GM10266 (cell line): ENCODE data around the gene LEMD2.

ENCODE experiments used
- DNase-seq: peaks from one replicate; pipeline ENCODE4 v3.0.0; 2012; ENCODE audit errors: extremely low spot score
- CTCF ChIP-seq: IDR thresholded peaks from 2 replicates; pipeline ENCODE4 v1.5.1; 2012; ENCODE audit warnings: mild to moderate bottlenecking, low read depth; ENCODE audit not compliant: control insufficient read depth, insufficient read depth; ENCODE audit errors: missing control alignments

The LEMD2 gene

GRCh38 chr6:33757906-33758305 is 31.0 kb downstream of the LEMD2 start:
- no peak for DNase-seq
- no peak for TF ChIP-seq CTCF

GRCh38 chr6:33757113-33757512 is 31.8 kb downstream of the LEMD2 start:
- TF ChIP-seq CTCF = no peak
- DNase-seq = no peak

DNA sequence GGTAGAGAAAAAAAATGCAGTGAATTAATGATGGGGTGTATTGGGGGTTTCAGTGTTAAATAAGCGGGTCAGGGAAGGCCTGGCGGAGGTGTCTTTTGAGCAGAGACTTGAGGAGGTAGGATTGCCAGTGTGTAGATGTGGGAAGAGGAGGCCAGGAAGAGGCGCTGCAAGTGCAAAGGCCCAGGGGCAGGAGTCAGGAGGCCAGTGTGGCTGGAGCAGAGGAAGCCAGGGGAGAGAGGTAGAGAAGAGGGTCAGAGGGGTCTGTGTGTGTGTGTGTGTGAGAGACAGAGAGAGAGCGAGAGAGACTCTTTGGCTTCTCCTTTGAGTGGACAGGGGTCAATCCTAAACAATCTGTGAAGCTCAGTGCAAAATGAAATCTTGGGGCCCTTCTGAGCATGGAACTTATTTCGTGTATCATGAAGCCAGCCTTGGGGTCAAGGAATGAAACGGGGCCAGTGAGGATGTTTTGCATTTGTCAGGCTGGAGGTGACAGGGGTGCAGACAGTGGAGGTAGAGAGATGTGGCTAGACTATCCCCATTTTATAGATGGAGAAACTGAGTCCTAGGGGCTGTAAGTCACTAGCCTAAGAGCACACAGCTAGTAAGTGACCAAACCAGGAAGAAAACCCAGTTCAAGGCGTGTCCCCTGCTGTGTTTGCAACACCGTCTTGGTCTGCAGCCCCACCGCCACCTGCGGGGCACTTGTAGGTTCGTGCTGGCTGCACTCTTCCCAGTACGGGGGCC is 32.5 kb downstream of the LEMD2 start:
- DNase-seq = no peak
- TF ChIP-seq CTCF = no peak

GRCh38 chr6:33755070-33755869 is 33.7 kb downstream of the LEMD2 start:
- no peak for DNase-seq
- no peak for TF ChIP-seq CTCF

DNA sequence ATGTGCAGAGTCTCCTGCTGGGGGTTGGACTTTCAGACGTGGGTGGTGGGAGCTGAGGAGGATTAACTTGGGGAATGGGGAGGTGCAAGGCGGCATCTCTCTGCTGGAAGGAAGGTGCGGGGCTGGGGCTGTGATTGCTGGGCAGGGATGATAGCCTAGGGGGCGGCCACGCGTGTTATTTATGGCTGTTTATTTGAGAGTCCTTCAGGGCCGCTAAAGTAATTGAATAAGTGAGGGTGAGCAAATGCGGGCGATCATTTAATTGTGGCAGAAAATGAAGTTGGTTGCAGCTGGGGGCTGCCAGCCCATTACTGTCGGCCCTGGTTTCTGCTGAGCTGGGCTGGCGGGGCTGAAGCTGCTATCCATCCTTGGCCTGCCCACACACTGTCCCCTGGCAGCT is 34.7 kb downstream of the LEMD2 start:
- no peak for DNase-seq
- TF ChIP-seq CTCF = no peak

GRCh38 chr6:33752646-33753015 is 36.3 kb downstream of the LEMD2 start:
- no peak for TF ChIP-seq CTCF
- DNase-seq = no peak

GRCh38 chr6:33751771-33752645 is 36.9 kb downstream of the LEMD2 start:
- no peak for DNase-seq
- TF ChIP-seq CTCF = no peak
